DMS 273 treated with DMSO at 0.1 percent for 48 hours (cell line): ENCODE results near the gene RHOH.

Experiments used
- DNase-seq: peaks from one replicate; lab custom pipeline; 2025; lab: John Stamatoyannopoulos, UW

RHOH gene

DNA sequence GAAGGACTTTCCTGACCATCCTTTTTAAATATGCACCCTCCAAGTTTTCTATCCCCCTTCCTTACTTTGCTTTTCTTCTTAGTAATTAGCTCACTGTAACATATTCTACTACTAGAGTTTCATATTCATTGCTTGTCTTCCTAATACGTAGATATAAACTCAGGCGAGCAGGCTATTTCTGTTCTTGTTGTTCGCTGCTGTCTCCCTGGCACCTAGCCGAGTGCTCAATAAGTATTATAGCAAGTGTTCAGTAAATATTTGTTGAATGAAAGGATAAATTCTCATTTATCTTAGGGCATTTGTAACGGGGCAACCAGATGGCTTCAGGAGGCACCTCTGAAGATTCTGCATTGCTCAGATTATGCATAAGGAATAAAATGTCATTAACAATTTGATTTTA, 6.8 kb upstream of the RHOH start:
- no peak for DNase-seq

DNA sequence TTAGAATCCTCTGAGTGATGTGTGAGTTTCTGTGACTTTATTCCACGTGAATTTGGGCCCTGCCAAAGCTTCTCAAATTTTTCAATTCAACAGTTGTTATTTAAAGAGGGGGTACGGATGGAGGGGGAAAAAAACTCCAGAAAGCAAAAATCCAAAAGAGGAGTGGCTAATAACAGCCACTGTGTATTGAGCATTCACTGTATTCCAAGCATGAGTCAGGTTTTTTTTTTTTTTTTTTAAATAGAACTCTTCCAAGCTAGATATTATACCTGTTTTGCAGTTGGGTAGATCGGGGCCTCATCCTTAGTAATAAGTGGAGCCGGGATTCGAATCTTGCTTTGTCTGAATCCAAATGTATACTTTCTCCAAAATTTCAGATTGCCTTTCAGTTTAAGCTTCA, 6.4 kb upstream of the RHOH start:
- DNase-seq = no peak

- no peak for DNase-seq
These were observed 5.7 kb upstream of the RHOH start for GRCh38 chr4:40190880-40191815.

DNA sequence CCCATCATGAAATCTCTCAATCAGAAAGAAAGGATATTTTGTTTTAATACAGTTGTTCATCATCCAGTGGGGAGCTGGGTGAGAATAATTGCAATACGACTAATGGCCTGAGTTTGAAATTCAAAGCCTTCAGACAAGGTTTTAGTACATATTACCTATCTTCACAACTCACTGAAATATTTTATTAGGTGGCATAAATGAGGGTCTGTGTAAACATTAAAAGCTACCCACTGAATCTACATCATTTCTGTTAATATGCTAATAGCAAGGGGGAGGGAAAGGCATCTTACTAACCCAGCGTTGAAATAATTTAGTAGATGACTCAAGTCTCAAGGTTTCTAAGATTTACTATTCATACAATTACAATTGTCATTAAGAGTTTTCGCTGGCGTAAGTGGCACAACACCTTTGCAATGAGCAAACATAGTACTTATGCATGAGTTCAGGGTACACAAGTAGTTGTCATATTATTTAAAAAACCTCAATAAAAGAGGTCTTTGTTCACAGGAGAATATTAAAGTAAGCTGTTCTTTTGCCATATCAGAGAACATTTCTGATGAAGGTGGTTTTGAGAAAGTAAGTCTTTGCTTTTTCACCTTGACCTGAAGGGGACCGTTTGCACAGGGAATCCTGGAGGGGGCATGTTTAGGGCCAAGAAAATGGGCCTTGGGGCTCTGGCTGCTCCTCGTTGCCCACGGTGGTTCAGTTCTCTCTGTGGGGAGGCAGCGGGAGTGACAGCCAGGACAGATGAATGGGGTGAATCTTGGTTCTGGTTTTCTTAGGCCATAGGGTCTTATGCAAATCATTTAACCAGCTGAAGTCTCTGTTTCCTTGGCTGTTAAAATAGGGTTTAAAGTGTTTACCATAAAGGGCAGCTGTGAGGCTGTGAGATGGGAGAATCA, 4.5 kb upstream of the RHOH start:
- DNase-seq = no peak

DNA sequence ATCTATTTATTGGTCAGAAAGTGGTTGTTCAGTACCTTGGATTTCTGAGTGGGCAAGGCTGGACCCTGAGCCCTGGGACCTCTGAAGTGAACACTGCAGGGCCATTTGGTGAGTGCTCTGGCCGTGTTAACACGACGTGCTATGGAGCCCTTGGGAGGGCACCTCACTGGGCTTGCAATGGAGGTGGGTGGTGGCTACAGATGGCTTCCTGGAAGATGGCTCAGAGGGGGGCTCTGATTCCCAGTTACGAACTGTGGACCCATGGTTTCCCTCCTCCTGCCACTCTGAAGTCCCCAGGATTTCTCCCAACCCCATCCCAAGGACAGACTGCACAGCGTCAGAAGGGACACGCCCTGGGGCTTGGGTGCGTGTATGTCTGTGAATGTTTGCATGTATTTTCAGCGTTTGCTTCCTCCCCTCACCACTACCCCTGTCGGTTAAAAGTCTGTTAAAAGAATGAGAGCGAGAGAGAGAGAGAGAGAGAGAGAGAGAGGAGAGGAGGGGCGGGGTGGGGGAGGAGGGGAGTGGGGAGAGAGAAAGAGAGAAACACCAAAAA, 3.7 kb upstream of the RHOH start:
- no peak for DNase-seq

DNA sequence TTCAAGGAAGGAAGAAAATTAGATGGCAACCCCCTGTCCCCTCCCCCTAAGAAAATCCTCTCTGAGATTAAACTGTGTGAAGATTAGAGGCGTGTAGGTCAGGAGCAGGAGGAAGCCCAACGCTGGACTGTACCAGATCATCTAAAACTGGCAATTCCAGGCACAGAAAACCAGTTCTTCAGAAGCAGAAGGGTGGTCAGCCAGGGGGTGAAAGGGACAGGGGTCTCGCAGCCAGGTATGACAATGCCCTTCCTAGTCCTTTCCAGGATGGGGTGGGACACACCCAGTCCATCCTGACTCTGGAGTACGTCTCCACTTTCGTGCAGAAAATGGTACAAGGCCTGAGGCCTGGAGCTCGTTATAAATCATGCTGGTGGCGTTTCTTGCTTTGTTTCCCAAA, 3.3 kb upstream of the RHOH start:
- DNase-seq = no peak

DNA sequence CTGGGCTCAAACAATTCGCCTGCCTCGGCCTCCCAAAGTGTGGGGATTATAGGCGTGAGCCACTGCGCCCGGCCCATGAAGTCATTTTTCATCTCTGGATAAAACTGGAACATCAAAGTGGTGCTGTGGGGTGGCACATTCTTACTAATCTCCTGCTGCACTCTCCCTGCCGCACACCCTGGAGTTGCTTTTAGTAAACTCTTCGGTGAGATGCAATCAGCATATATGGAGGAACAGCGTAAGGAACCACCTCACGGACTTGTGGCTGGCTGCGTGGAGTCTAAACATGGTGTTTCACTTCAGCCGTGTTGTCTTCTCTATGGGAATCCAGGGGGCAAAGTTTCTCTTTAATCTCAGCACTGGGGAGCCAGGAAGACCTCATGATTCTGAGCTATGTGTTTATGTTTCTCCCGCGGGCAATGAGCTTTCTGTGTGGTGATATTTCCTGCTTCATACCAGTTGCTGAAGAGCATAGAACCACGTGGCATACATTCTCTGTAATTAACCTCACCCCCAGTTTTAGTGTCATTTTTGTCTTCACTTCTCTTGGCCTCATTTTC, 2.1 kb upstream of the RHOH start:
- DNase-seq = no peak

GRCh38 chr4:40195182-40196177, 1.4 kb upstream of the RHOH start:
- DNase-seq = no peak

DNA sequence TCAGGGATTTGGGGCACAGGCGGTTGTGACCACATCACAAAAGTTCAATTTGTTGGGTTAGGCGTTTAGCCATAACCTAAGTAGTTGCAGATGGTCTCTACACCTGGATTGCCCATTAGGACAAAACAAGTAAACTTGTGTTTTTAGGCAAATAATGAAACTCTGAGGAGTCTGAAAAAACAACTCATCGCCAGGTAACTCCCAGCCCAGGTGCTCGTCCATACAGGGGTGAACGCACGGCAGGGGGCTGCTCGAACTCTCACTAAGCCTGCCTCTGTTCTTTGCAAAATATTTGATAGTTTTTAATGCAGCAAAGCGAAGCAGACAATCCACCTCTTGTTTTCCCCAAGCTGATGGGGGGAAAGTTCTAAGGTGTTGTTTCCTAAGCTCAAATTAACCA, 559 bp upstream of the RHOH start:
- no peak for DNase-seq

DNA sequence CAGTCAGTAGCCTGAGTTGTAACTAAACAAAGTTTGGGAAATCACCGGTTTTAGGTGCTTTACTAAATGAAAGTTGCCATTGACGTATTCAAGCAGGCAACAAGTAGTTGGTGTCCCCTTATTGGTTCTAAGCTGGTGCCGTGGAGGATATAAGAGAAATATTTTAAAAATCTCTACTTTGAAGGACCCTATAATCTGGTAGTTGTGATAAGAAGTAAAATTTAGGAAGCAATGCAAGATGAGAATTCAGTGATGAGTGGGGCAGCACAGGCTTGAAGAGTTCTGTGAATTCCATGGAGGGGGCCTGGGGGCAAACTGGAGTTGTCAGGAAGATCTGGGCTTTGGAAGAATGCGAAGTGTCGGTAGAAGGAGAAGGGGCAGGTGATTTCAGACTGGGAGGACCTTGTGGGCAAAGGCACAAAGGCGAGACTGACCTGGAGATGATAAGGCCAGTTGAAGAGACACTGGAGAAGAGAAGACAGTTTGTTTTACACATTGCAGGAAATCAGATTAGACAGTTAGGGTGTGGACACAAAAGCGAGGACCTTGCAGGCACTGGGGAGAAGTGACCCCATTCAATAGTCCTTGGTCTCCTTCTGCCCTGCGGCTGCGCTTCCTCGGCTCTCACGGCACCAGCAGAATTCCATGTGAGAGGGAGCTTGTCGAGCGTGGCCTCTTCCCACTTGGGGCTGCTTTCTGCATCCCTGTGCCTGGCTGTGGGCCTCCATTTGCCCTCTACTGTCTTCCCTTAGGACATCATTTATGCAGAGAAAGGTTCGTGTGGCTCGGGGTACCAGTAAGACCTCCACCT, 1.3 kb downstream of the RHOH start:
- DNase-seq = no peak

- DNase-seq = no peak
These were observed 2.4 kb downstream of the RHOH start for GRCh38 chr4:40199179-40199670.

DNA sequence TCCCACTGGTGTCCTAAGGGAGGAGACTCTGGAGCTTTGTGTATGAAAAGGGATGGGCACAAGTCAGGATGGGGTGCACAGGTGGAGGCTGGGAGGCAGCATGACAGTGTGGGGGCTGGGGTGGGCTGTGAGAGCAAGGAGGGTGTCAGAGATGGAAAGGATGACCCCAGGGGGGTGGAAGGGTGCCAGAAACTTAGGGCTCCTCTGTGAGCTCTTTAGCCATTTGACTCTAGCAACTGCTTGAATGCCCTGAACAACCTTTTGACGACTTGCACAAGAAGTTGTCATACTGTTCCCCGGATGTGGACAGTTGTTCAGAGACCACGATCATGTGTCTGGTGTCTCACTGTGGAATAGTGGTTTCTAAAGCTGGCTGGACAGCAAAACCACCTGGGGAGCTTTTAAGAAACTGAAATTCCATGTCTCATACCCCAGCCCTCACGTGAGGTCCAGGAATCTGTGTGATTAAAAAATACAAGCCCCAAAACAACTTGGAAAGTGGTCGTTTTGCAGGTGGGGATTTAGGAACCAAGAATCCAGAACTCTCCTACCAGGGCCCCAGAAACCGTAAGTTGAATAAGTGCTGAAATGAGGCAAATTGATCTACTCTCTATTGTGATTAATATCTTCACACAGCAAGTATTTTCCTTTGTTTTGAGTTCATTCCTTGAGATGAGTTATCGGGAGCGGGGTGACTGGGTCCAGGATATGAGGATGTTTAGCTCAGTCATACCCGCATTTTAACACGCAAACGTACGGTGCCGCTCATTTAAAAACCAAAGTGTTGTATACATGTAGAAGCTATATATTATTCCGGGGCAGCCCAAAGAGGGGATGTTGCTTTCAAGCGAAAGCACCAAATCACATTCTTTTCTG, 3.4 kb downstream of the RHOH start:
- no peak for DNase-seq

DNA sequence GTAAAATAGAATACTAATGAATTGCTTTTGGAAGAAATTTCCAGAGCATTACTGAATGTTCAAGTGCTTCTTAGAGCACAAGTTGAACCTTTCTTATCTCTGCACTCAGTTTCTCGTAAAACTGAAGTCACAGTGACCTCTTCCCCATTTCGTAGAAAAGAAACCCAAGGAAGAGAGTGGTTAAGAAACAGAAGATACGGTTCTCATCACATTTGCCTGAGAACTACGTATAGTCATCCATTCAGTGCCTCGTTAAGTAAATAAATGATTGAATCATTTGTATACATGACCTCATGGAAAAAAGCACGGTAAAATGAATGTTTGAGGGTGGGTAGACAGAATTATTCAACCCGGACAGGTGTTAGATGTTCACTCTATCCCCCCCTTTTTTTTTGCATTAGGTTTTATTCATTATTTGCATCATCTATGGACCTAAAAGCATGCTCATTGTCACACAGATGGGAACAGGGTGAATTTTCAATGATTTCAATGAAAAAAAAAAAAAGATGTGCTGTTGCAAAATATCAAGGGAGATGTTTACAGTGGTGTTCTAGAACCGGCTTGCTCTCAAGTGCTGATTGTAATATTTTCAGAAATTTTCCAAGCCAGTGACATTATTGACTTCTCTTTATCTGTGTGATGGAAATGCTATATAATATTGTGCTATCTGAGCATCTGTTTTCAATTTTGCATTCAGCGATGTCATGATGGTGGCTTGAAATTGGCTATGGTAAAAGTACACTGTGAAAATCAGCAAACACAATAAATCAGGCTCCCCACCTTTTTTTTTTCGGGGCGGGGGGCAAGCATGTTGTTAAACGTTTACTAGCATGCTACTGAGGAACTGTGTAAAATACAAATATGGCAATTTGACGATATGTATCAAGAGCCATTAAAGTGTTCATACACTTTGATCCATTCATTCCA, 4.3 kb downstream of the RHOH start:
- DNase-seq = no peak

DNA sequence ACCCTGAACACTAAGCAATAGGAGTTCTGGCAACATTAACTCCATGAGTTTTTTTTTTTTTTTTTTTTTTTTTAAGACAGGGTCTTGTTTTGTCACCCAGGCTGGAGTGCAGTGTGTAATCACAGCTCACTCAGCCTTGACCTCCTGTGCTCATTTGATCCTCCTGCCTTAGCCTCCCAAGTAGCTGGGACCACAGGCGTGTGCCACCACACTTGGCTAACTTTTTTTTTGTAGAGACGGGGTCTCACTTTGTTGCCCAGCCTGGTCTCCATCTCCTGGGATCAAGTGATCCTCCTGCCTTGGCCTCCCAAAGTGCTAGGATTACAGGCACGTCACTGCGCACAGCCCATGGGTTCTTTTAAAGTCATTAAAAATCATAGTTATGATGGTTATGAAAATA, 5.1 kb downstream of the RHOH start:
- DNase-seq = no peak

DNA sequence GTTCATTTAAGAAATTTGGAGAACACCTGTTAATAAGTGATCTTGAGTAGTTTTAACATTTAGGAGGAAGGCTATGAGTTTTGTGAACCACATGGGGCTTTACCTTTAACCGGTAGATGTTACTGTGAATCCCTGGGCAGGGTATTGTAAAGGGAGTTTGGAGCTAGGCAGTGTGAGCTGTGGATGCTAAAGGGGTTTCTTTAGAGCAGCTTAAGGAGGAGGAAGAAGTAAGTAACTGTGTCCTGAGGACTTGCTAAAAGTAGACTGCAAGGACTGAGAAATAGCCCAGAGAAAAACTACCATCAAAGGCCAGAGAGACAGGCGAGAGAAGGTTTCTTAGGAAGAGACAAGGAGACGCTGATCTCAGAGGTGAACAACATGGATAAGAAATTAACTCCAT, 5.6 kb downstream of the RHOH start:
- DNase-seq = no peak

GRCh38 chr4:40204507-40205258, 7.9 kb downstream of the RHOH start:
- DNase-seq = no peak
